ENCODE data around the gene DPYSL3.

- TF ChIP-seq CTCF (IDR thresholded peaks at IDR 0.05) (no peak), EZH2 (IDR thresholded peaks at IDR 0.05) (no peak)
Observed at GRCh38 chr5:147359581-147359980, 150.3 kb downstream of the DPYSL3 start.

All from neural progenitor cell (in vitro differentiated cells).